ENCODE measurements around the gene GRAP.
"Not testable (repeated sequence)": the region's sequence is repeated elsewhere in the genome, so short reads cannot be mapped to it uniquely, and the experiment has no call there.

GRAP gene

GRCh38 chr17:19046782-19047375 is at the start of gene GRAP:
Gene GRAP (minus strand): TSS chr17:19046957. CDS start chr17:19046926, 31 bp downstream.
- DNase-seq (ENCODE audit: low spot score), result not testable (repeated sequence)

GRCh38 chr17:19093684-19094438 is 47.1 kb upstream of the GRAP start:
- DNase-seq (ENCODE audit: low spot score), result not testable (repeated sequence)

GRCh38 chr17:19092737-19093683 is 46.3 kb upstream of the GRAP start:
- not testable (repeated sequence) for DNase-seq (ENCODE audit: low spot score)

GRCh38 chr17:19090058-19090772 is 43.5 kb upstream of the GRAP start:
- not testable (repeated sequence) for DNase-seq (ENCODE audit: low spot score)

GRCh38 chr17:19088804-19089685 is 42.3 kb upstream of the GRAP start:
- DNase-seq (ENCODE audit: low spot score), result not testable (repeated sequence)

- DNase-seq (ENCODE audit: low spot score), result not testable (repeated sequence)
Measured at GRCh38 chr17:19077386-19077785, 30.6 kb upstream of the GRAP start.

- not testable (repeated sequence) for DNase-seq (ENCODE audit: low spot score)
Measured at GRCh38 chr17:19076398-19077192, 29.8 kb upstream of the GRAP start.

- not testable (repeated sequence) for DNase-seq (ENCODE audit: low spot score)
Measured at GRCh38 chr17:19070318-19071168, 23.8 kb upstream of the GRAP start.

- not testable (repeated sequence) for DNase-seq (ENCODE audit: low spot score)
Measured at GRCh38 chr17:19064378-19064777, 17.6 kb upstream of the GRAP start.

GRCh38 chr17:19063326-19063956 is 16.7 kb upstream of the GRAP start:
- DNase-seq (ENCODE audit: low spot score), result not testable (repeated sequence)

GRCh38 chr17:19062718-19063325 is 16.1 kb upstream of the GRAP start:
- not testable (repeated sequence) for DNase-seq (ENCODE audit: low spot score)

- DNase-seq (ENCODE audit: low spot score), result not testable (repeated sequence)
Measured at GRCh38 chr17:19062009-19062717, 15.4 kb upstream of the GRAP start.

GRCh38 chr17:19055447-19055846 is 8.7 kb upstream of the GRAP start:
- DNase-seq (ENCODE audit: low spot score), result not testable (repeated sequence)

GRCh38 chr17:19048826-19049225 is 2.1 kb upstream of the GRAP start:
- not testable (repeated sequence) for DNase-seq (ENCODE audit: low spot score)

- DNase-seq (ENCODE audit: low spot score), result not testable (repeated sequence)
Measured at GRCh38 chr17:19047510-19047909, 753 bp upstream of the GRAP start.

GRCh38 chr17:19044643-19045042 is 2.1 kb downstream of the GRAP start:
- DNase-seq (ENCODE audit: low spot score), result not testable (repeated sequence)

GRCh38 chr17:19043032-19043431 is 3.7 kb downstream of the GRAP start:
- not testable (repeated sequence) for DNase-seq (ENCODE audit: low spot score)

Measured in iPS-NIHi11 (cell line).